GM10847 (cell line): ENCODE measurements around the gene NFKB1.

Experiments
- POLR2A ChIP-seq: IDR thresholded peaks from 2 replicates; pipeline ENCODE4 v1.6.1; 2011; ENCODE audit not compliant: insufficient read length; ENCODE audit errors: extremely low read depth

Gene NFKB1

DNA sequence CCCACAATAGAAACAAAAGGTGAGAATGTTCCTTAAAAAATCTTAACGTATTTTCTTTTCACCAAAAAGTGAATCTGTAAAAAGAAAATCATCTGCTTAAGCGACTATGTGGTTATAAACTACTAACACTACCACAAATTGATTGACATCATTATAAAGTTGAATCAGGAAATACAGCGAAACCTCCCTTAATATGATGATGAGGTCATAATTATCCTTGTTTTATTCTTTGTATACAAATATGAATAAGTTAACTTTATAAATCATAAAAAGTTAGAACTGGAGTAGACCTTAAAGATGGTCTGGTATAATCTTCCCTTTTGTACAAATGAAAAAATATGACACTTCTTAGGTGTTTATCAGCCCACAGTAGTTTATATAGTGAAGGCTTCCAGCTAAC is 35.6 kb downstream of the NFKB1 start:
- TF ChIP-seq POLR2A: no peak

DNA sequence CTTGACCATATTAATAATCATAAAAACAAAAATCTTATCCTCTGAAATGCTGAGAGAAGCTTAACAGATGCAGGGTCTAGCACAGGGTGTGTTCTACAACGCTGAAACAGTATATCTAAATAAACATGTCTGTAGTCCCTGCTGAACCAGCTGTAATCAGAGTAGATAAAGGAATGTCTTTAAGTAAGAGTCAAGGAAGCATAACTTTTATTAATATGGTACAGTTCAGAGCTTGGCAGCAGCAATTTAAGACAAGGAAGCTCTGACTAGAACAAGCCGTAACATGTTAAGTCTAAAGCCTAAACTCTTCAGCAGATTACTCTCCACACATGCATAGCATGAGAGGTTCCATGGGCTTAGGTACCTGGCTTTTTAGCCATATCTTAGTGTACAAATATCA is 36.1 kb downstream of the NFKB1 start:
- TF ChIP-seq POLR2A: no peak

DNA sequence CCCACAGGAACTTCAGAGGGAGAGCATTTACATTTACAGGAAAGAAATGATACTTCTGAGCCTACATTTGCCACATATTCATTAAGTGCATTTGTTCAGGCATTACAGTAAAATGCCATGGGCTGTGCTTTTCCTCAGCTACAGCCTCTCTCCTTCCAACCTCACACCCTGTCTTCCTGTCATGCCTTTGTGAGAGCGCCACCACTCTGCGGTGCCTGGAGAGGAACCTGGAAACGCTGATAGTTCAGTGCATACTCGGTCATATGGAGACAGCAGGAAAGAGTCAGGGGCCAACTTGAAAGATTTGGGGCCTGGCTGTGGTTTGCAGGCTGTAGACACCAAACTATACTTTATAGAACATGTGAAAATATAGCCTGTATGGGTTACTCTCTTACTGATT is 40.5 kb downstream of the NFKB1 start:
- no peak for TF ChIP-seq POLR2A

DNA sequence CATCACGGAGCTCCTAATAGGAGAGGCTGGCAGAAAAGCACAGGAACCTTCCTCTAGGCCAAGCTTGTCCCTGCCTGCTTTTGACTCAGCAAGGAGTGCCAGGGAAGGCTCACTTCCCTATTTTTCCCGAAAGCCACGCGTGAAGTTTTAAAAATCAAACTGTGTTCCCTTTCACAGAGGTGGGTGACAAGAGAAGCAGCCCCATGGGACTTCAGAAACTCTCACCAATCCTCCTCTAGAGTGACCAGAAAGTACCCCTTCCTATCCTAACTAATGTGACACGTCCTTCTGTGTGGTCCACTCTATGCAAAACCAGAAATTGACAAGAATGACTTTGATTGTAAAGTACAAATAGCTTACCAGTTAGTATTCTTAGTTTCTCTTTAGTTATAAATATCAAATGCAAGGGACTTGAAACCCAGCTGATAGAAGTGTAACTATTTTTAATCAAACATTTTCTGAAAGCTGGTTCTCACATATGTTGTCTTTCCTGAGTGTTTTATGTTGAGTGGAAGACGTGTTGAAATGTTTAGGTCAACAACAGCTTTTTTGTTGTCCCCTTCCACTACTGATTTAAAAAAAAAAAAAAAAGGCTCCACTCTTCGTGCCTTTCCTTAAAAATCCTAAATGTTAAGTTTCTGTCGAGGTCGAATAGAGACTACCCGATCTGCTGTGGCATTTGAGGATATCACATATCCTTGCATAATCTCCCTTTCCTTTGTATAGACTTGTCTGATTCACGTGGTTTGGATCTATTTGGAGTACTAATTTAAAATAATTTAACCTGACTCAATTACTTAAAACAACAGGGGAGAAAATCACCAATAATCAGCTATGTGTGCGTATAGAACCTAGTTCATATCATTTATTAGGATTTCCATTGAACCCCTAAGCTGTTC is 42.1 kb downstream of the NFKB1 start:
- no peak for TF ChIP-seq POLR2A

DNA sequence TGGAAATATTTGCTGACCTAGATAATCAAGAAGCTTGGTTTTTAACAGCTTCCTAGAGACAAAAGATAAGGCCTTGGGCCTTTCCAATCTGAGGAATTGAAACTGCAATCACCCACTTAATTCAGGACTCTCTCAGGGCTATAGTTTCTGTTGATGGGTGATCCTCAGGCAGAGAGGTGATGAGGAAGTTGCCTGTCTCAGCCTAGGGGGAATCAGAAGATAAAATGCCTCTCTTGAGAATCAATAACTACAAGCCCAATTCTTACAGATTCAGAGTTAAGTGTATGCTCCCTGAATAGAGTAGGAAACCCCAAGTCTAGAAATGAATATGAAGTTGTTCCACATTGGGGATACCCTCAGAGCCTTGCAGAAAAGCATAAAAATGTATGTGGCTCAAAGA is 45.5 kb downstream of the NFKB1 start:
- no peak for TF ChIP-seq POLR2A

DNA sequence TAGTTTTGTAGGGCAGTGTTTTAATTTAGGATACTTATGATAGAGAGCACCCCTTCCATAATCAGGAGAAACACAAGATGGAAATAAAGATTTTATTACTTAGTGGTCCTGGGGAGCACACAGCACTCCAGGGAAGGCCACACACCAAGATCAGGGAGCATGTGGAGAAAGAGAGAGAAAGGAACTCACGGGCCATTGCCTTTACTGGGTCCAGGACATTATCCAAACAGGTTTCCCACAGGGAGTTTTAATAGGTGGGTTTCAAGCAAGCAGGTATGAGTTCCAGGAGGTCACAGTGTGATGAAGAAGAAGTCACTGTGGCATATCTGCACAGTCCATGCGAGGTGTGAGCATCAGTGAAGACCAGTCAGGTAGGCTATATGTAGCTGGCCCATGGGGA is 46.8 kb downstream of the NFKB1 start:
- TF ChIP-seq POLR2A: no peak

DNA sequence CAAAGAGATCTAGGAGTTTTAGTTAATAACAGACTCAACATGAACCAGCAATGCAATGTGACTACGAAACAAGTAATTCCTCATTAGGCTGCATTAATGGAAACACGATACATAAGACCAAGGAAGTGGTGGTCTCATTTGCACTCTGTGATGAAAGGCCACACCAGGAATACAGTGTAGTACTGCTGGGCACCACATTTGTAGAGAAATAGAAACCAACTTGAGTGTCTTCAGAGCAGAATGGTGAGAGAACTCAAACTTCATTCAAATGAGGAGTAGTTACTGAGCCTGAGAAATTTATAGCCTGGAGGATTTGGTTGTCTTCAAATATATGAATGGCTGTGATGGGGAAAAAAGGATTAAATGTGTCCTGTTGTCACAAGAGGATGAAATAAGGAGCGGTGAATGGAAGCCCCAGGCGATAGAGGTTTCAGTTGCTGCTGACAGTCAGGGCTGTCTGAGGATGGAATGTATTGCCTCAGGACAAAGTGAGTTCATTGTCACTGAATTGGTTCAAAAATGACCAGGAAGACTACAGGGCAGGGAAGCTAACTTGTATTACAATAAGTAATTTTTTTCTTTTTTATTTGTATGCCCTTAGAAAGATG is 50.9 kb downstream of the NFKB1 start:
- no peak for TF ChIP-seq POLR2A

DNA sequence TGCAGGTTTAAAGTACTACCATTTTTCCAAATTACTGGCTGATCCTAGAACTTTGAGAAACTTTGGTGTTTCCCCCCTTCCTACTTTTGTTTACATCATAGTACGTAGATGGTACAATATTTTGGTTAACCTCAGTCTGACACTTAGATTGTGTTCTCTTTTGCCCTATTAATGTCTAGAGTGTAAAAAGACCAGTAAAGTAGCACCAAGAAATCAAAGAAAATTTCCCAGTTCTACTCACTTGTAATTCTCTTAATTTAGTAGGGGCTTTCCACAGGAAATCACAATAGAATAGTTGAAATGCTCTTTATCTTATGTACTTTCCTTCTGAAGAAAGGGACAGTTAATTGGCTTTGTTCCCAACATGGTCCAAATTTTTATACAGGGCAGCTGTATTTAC is 51.6 kb downstream of the NFKB1 start:
- TF ChIP-seq POLR2A: no peak

DNA sequence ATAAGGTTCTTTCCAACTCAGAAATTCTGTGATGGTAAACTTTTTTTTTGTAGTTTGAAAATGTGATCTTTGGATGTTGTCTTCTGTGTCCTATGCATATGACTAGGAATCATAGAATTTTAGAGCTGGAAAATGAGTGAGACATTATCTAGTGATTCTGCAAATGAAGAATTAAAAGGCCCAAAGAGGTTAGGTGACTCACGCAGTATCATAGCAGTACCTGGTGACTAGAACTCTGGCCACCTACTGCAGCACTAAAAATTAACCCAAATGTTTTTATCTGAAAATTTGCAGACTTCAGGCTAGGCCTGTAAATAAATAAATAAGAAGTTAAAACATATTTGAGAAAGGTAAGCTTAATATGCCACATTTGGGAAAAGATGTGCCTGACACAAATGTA is 52.8 kb downstream of the NFKB1 start:
- no peak for TF ChIP-seq POLR2A

DNA sequence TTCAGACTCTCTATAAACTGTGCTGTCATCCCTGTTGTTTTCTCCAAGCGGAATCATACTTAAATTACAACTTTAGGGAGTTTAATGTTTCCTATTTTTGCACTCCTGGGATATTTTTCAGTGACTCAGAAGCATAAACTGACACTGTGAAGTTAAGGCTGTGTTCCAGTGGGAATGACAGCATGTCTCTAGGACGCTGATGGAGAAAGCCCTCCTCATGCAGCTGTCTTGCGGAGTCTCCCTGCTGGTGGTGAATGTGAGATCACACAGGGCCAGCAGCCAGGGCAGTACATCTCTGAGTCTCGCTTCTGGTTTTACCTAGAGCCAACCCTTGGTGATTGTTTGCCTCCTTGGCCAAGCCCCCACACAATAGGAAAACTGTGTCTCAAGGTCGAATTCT is 53.3 kb downstream of the NFKB1 start:
- TF ChIP-seq POLR2A: no peak

DNA sequence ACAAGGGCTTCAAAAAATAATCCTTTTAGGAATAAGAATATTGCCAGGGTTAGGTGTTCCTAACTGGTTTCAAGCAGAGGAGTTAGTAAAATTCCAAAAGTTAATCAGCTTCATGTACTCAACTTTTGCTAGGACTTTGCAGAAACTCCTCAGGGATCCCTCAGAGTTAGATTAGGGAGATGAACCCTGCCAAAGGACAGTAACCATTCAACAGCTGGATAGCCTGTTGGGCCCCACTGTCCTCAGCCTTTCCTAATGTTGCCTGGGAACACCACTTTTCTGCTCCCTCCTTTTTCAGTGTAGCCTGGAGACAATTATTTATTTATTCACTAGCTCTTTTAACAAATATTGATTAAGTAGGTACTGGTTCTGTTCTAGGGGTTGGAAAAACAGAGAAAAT is 53.8 kb downstream of the NFKB1 start:
- no peak for TF ChIP-seq POLR2A

DNA sequence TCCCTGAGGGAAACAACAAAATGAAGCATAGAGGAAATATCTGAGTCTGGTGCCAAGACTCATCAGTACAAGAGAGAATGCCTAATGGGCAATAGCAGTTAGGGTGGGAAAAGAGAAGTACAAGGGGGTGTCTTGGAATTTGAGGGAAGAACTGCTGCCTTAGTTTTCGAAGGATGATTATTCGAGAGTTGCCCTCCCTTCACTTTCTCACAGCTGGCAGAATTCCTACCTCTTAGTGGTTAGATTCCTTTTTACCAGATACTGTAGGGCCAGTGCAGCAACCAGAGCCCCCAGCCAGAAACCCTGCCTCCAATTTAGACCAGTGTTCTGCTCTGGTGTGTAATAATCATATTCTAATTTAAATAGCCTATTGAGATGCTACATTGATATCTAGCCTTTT is 56.5 kb downstream of the NFKB1 start:
- no peak for TF ChIP-seq POLR2A

DNA sequence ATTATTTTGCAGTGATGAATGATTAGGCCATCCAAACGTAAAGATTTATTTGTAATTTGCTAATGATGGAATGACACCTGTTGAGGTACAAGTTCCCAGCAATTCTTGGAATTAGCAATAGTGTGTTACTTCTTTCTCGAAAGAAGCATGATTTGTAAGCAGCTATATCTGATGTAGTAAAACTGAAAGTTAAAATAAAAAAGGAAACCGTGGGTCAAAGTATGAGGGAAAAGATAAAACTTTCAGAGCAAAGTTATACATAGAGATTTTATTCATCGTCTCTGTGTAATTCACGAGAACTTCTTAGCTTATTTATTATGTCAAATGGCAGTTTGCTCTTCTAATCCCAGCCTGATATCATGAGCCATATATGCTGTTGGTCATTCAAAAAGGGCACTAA is 59.0 kb downstream of the NFKB1 start:
- TF ChIP-seq POLR2A: no peak

DNA sequence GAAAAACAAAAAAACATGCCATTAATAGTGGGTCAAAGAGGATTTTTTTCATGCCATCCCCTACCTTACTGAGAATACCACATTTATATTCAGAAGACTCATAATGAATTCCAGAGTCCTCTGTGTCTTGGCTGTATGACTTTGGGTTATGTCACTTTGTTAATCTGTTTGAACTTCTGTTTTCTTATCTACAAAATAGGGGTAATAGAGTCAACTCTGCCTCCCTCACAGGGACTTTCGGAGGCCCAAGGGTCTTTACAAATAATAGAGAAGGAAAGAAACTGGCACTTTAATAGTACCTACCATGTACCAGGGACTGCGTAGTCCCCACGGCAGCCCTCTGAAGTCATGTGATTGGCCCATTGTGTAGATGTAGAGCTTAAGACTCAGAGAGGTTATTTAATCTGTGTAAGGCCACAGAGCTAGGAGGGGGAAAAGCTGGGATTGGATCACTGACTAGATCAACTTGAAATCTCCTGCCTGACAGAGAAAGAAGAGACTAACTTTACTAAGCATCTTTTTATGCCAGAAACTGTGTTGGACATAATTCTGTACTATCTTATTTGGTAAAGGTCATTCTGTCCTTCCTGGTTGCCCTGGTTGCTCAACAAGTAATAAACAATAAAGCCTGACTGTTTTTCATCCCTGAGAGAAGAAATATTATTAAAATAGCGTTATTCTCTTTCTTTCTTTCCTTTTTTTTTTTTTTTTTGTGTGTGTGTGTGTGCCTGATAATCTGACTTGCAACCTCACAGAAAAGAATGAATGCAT is 59.6 kb downstream of the NFKB1 start:
- no peak for TF ChIP-seq POLR2A

DNA sequence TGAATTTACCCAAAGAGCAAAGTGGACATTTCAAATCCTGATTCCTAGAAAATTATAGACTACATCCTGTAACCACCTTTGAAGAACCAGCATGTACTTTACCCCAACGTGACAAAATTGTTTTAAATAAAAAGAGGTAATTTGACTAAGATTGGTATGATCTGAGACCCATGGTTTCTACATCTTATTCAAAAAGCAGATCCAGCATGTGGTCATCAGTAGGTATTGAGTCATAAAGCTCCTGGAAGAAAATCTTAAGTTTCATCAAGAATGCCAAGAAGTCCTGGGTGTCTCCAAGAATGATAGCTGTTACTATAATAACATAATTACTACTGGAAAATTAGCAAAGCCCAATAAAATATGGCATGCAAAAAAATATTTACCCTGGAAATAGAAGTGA is 61.8 kb downstream of the NFKB1 start:
- no peak for TF ChIP-seq POLR2A
